NCI-H146 treated with DMSO at 0.1 percent for 48 hours (cell line): ENCODE measurements around the gene TENM4.

Source experiments
- DNase-seq: peaks from one replicate; lab custom pipeline; 2025; ENCODE audit not compliant: unreplicated experiment; lab: John Stamatoyannopoulos, UW

Gene TENM4

GRCh38 chr11:79309407-79309806, 131.4 kb downstream of the TENM4 start:
- DNase-seq: no peak

DNA sequence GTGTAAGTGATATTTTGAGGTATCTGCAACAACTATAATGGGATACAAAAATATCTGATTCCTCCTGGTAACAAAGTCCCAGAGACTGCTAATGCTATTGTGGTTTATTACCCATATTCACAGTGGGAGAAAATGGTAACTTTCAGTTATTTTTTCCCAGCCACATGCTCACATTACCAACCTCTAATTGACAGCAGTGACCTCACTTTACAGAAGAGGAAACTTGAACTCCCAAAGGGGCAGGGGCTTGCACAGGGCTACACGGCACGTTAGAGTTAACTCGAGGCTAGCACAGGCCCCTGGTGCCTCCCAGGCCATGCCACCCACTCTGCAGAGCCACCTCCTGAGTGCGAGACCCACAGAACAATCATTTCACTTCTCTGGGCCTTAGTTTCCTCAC, 132.4 kb downstream of the TENM4 start:
- DNase-seq: no peak

DNA sequence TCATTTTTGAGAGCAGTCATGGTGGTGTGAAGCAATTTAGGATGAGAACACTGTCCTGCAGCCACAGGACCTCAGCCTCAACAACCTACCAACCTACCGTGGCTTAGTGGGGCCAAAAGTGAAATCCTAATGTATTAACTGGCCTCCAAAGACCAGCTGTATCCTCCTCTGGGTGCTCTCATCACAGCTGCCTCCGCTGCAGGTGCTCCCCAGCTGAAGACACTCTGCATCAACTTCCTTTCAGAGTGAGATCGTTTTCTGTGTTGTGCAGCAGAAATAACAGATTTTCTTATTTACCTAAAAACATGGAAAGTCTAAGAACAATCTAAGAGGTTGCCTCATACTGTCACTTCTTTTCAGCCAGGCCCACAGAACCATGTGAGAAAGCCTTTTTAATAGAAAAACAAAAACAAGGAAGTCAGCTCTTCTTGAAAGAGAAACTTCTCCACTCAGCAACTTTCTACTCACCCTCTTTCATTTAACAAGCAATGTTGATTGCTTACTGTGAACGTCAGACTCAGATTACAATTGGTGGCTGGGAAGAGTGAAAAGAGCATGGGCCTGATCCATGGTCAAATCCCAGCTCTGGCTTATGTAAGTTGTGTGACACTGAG, 136.1 kb downstream of the TENM4 start:
- DNase-seq: no peak

- no peak for DNase-seq
Observed at GRCh38 chr11:79296141-79296540, 144.7 kb downstream of the TENM4 start.

DNA sequence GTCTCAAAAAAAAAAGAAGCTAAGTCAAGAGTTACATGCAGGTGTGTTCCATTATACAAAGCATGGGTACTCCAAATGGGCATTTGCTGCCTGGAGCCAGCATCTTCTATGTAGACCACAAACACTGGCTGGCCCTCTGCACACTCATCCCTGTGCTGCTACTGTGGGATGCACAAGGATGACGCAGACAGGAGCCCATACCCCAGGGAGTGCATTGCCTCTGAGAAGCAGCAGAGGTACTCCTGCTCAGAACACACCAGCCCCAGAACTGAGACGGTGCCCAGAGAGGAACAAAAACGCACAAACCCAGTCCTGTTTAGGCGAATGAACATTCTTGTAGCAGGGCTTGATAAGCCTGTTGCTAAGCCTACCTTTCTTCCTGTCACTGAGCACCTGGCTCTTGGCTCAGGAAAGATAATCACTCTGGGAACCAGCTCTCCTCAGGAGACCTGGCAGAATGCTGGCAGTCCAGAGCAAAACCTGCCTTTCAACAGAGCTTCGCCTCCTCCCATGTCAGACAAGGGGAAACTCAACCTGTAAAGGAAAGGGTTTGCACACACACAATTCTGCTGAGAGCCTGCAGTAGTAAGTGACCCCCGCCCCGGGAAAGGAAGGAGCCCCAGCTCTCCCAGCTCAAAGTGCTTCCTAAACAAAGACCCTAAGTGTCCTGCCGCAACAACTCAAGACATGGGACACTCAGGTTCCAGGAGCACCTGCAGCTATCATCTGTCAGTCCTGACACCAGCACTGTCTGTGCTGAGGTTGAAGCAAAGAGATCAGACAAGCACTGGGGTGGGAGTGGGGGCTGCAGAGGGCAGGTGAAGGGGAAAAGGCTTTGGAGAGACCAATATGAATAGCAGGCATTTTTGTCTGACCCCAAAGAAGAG, 145.7 kb downstream of the TENM4 start:
- no peak for DNase-seq

- DNase-seq: no peak
Observed at GRCh38 chr11:79291948-79292347, 148.9 kb downstream of the TENM4 start.

- no peak for DNase-seq
Observed at GRCh38 chr11:79290761-79291160, 150.1 kb downstream of the TENM4 start.

GRCh38 chr11:79287952-79288351, 152.9 kb downstream of the TENM4 start:
- DNase-seq: no peak

- no peak for DNase-seq
Observed at GRCh38 chr11:79285756-79286155, 155.1 kb downstream of the TENM4 start.

DNA sequence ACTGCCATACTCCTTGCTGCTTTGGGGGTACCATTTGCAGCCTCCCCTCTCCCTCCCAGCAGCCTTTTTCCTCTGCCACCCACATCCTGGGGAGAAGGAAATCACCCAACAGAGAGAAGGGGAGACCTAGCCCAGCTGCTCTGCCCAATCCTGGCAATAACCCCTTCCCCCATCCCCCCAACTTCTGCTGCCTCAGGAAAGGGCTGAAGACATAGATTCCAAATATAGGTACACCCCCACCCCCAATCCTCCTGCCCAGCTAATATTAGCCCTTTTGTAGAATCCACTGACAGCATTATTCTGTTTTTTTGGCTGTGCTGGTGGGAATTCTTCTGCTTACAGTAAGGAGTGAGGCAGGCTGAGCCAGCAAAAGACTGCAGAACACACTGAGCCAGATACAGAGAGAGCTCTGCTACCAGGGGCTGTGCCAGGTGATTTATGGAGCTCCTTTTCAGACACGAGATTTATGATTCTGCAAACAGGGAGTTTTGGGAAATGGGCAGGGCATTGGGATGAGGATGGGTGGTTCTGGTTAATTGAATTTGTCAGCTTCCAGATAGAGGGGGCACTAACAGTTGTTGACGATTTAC, 164.0 kb downstream of the TENM4 start:
- DNase-seq: no peak

GRCh38 chr11:79274636-79275331, 166.0 kb downstream of the TENM4 start:
- DNase-seq: no peak

- no peak for DNase-seq
Observed at GRCh38 chr11:79273781-79274180, 167.0 kb downstream of the TENM4 start.

DNA sequence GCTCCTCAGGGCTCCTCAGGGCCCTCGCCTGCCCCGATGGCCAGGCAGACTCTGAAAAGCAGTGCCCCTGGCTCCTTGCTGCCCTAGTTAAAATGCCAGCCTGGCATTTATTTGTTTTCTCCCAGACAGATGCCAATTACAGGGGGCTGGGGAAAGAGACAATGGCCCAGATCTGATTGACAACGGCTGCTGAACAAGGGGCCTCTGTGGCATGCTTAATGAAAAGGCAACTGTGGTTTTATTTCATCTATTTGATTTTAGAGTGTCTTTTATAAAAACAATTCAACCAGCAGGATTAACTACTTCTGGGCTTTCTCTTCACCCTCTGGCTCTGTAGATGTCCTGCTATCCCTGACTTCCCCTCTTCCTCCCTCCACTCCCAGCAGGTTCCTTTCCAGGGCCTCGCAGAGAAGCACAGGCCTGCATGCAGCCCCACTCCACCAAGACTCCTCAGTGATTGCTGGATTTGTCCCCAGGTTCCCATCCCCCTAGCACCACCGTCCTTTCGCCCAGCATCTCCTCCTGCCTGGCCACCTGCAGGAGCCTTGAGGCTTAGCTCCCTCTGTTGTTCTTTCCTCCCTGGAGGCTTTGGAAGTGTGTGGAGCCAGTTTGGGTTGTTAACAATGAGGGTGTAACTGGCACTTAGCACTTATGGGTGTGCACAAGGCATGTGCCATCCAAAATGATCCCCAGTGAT, 171.1 kb downstream of the TENM4 start:
- DNase-seq: no peak

GRCh38 chr11:79266396-79266795, 174.4 kb downstream of the TENM4 start:
- DNase-seq: no peak

DNA sequence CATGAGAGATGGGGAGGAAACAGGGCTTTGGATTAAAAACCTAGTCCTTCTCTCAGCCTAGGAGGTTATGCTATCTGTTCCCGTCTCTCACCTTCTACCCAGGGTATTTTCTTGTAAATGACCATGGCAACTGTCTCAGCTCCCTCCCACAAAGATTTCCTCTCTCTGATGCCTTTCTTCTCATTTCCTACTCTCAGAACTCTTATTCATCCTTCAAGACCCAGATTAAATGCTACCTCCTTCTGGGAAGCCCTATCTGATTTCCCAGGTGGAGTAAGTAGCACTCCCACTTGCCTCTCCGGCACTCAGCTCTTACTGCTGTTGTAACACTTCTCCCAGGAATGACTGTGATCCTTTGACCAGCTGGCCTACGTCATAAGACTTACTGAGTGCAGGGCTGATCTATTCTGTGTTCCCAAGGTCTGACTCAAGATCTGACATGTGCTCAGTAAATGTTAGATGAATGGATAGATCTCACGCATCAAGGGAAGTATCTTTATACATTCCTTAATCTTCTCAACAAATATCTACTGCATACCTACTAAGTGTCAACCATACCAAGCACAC, 175.0 kb downstream of the TENM4 start:
- DNase-seq: no peak

GRCh38 chr11:79264284-79264683, 176.5 kb downstream of the TENM4 start:
- DNase-seq: no peak

GRCh38 chr11:79263001-79263400, 177.8 kb downstream of the TENM4 start:
- DNase-seq: no peak

- DNase-seq: no peak
Observed at GRCh38 chr11:79262221-79262620, 178.6 kb downstream of the TENM4 start.

DNA sequence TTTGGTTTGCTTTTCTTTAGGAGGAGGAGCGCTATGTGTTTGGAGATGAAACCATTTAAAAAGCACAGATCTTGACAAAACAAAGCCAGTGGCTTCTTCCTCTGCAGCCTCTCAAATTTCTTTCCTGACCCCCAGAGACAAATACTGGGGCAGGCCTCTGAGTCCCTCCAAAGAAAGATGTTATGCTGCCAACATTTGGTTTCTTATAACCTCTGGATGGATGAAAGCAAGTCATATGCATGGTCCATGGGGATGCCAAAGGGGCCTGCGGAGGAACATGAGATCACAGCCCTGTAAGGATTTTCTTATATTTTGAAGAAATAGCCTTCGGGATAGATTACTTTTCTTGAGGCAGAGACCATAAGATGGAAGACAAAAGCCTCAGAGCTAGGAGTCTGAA, 179.1 kb downstream of the TENM4 start:
- DNase-seq: no peak

DNA sequence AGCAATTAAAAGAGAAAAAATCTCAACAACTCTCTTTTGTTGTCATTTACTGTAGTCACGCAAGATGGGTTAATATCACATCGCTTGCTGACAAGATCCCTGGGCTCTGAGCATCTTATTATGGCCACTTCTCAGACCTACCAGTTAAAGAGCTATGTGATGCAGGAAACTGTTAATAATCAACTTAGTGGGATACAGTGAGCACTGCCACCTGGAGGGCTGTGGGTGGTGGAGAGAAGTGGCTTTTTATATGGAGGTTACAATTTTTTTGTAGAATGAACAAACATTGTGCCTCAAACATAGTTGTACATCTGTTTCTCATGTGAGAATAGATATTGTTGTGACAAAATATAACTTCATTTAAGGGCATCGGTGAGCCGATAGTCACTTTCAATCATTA, 181.0 kb downstream of the TENM4 start:
- DNase-seq: no peak

DNA sequence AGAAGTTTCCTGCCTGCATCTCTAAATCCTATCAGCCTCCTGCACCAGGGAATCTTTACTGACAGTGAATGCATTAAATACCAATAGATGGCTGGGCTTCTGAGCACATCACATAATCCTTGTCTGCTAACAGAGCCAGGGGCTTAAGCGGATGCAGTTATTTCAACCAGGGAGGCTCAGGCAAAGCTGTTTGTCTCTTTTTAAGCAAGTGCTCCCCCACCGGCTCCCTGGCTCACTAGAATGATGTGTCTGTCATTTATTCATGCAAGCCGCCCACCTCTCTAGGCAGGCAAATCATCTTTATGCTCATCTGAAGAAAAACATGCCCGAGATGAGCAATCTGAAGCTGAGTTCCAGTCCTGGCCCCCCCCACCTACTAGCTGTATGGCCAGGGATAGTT, 182.3 kb downstream of the TENM4 start:
- DNase-seq: no peak
